SK-N-SH treated with all-trans-retinoic acid at 6 μM for 48 hours (cell line): Measurements from ENCODE around the gene OR51V1.

Experiments
- ATAC-seq: fragments of 200-7000 bp; cut with Tn5 transposase; 3 replicates; pipeline ENCODE4 v1.9.1; 2020; ENCODE audit warnings: mild to moderate bottlenecking, moderate library complexity
- BACH2 ChIP-seq: fragments of 250-450 bp; sonication (Bioruptor Pico); IDR thresholded peaks from 2 replicates; pipeline ENCODE4 v1.9.0; 2021; ENCODE audit warnings: mild to moderate bottlenecking, borderline replicate concordance
- CREB5 ChIP-seq: fragments of 250-450 bp; sonication (Bioruptor Pico); IDR thresholded peaks from 2 replicates; pipeline ENCODE4 v1.5.1; 2020; ENCODE audit warnings: low read depth, mild to moderate bottlenecking, moderate library complexity
- CSDC2 ChIP-seq: fragments of 250-450 bp; sonication (Bioruptor Pico); IDR thresholded peaks from 2 replicates; pipeline ENCODE4 v1.5.0; 2020; ENCODE audit warnings: mild to moderate bottlenecking, moderate library complexity
- CSRNP3 ChIP-seq: fragments of 250-450 bp; sonication (Bioruptor Pico); IDR thresholded peaks from 2 replicates; pipeline ENCODE4 v1.5.1; 2021; ENCODE audit warnings: mild to moderate bottlenecking, moderate library complexity
- OSR1 ChIP-seq: fragments of 250-450 bp; sonication (Bioruptor Pico); IDR thresholded peaks from 2 replicates; pipeline ENCODE4 v1.8.0; 2022; ENCODE audit warnings: moderate library complexity, mild to moderate bottlenecking, inconsistent platforms
- POU6F1 ChIP-seq: fragments of 250-450 bp; sonication (Bioruptor Pico); IDR thresholded peaks from 2 replicates; pipeline ENCODE4 v1.8.0; 2021; ENCODE audit warnings: low read depth, mild to moderate bottlenecking, moderate library complexity, borderline replicate concordance
- PPARA ChIP-seq: fragments of 250-450 bp; sonication (Bioruptor Pico); IDR thresholded peaks from 2 replicates; pipeline ENCODE4 v1.5.0; 2020; ENCODE audit warnings: mild to moderate bottlenecking, borderline replicate concordance
- RARB ChIP-seq: fragments of 250-450 bp; sonication (Bioruptor Pico); IDR thresholded peaks from 2 replicates; pipeline ENCODE4 v1.8.0; 2021; ENCODE audit warnings: mild to moderate bottlenecking, moderate library complexity
- SNAI2 ChIP-seq: fragments of 250-450 bp; sonication (Bioruptor Pico); IDR thresholded peaks from 2 replicates; pipeline ENCODE4 v1.5.0; 2020; ENCODE audit warnings: mild to moderate bottlenecking, moderate library complexity
- TSHZ2 ChIP-seq: fragments of 250-450 bp; sonication (Bioruptor Pico); IDR thresholded peaks from 2 replicates; pipeline ENCODE4 v1.5.0; 2020; ENCODE audit warnings: mild to moderate bottlenecking, moderate library complexity
- ZC3H10 ChIP-seq: fragments of 250-450 bp; sonication (Bioruptor Pico); IDR thresholded peaks from 2 replicates; pipeline ENCODE4 v1.5.1; 2021; ENCODE audit warnings: mild to moderate bottlenecking, moderate library complexity
- ZFP3 ChIP-seq: fragments of 250-450 bp; sonication (Bioruptor Pico); IDR thresholded peaks from 2 replicates; pipeline ENCODE4 v1.5.0; 2020; ENCODE audit warnings: mild to moderate bottlenecking, moderate library complexity
- ZNF70 ChIP-seq: fragments of 450-650 bp; formaldehyde crosslinking; IDR thresholded peaks from 2 replicates; pipeline ENCODE4 v1.5.0; 2020; ENCODE audit warnings: mild to moderate bottlenecking, moderate library complexity
- ZNF8 ChIP-seq: fragments of 450-650 bp; formaldehyde crosslinking; IDR thresholded peaks from 2 replicates; pipeline ENCODE4 v1.5.0; 2020; ENCODE audit warnings: mild to moderate bottlenecking, moderate library complexity

The OR51V1 gene

GRCh38 chr11:5159806-5160205 is 40.7 kb downstream of the OR51V1 start:
- ATAC-seq = no peak
- TF ChIP-seq SNAI2 (CRISPR knock-in tag) (no peak), RARB (no peak), ZC3H10 (no peak)

GRCh38 chr11:5154657-5155056 is 45.8 kb downstream of the OR51V1 start, which contains the start of gene OR52A1:
Gene OR52A1 (minus strand): TSS chr11:5154757. CDS start chr11:5152369, 2,388 bp downstream.
- TF ChIP-seq TSHZ2 (no peak), ZNF70 (CRISPR knock-in tag) (no peak), CSRNP3 (CRISPR knock-in tag) (no peak)
- no peak for ATAC-seq

- TF ChIP-seq ZFP3 (no peak), ZC3H10 (no peak), PPARA (no peak), ZNF8 (CRISPR knock-in tag) (no peak), BACH2 (CRISPR knock-in tag) (no peak), SNAI2 (CRISPR knock-in tag) (no peak), CSDC2 (CRISPR knock-in tag) (no peak), POU6F1 (CRISPR knock-in tag) (no peak), RARB (no peak), TSHZ2 (no peak)
- ATAC-seq = no peak
Observed at GRCh38 chr11:5153574-5154431, 46.7 kb downstream of the OR51V1 start.

GRCh38 chr11:5151713-5152153 is 48.7 kb downstream of the OR51V1 start:
- ATAC-seq = no peak
- no peak for TF ChIP-seq CSDC2 (CRISPR knock-in tag)
- no peak for TF ChIP-seq CREB5 (CRISPR knock-in tag)
- TF ChIP-seq RARB = no peak
- no peak for TF ChIP-seq ZC3H10
- TF ChIP-seq TSHZ2 = no peak
- no peak for TF ChIP-seq POU6F1 (CRISPR knock-in tag)
- TF ChIP-seq ZNF8 (CRISPR knock-in tag) = no peak
- TF ChIP-seq ZFP3 = no peak
- no peak for TF ChIP-seq OSR1 (CRISPR knock-in tag)
- TF ChIP-seq CSRNP3 (CRISPR knock-in tag) = no peak
- TF ChIP-seq PPARA = no peak
